CD4-positive, alpha-beta memory T cell (primary cell): Measurements from ENCODE around the gene APOBEC3F. TPM values are rescaled to one million over a fixed set of nuclear protein-coding genes. Genes with fewer than 3 reads are reported as not detected.
"Not testable (repeated sequence)": the region's sequence is repeated elsewhere in the genome, so short reads cannot be mapped to it uniquely, and the experiment has no call there.

Experiments
- CTCF ChIA-PET: fragments of 350-600 bp; sonication (Branson Sonifier 250); formaldehyde crosslinking; loops from one replicate; lab custom pipeline; 2021; ENCODE audit warnings: inconsistent platforms; ENCODE audit not compliant: partially characterized antibody; lab: Charles Lee
- POLR2A ChIA-PET: fragments of 350-600 bp; sonication (Branson Sonifier 250); formaldehyde crosslinking; loops from one replicate; lab custom pipeline; 2021; ENCODE audit not compliant: partially characterized antibody; lab: Charles Lee
- DNase-seq, 5 donors: peaks; one replicate each; pipeline versions ENCODE4 v3.0.0 to v3.0.0-alpha.2; 2020 to 2022; ENCODE audit warnings: mixed read lengths in 1 of 5
- H3K27ac ChIP-seq: one replicate; pipeline ENCODE4 v1.7.0; 2013; ENCODE audit warnings: low read depth, low read length
- H3K27me3 ChIP-seq: 2 replicates; pipeline ENCODE4 v1.7.0; 2013; ENCODE audit warnings: mild to moderate bottlenecking, low read length, moderate library complexity; ENCODE audit not compliant: insufficient read depth
- H3K36me3 ChIP-seq: 2 replicates; pipeline ENCODE4 v1.7.0; 2013; ENCODE audit warnings: mild to moderate bottlenecking, low read length, moderate library complexity; ENCODE audit not compliant: insufficient read depth
- H3K4me1 ChIP-seq: 2 replicates; pipeline ENCODE4 v1.7.0; 2013; ENCODE audit warnings: mild to moderate bottlenecking, low read length, moderate library complexity; ENCODE audit not compliant: insufficient read depth
- H3K4me3 ChIP-seq, 2 donors: one replicate each; pipeline ENCODE4 v1.7.0; 2013; ENCODE audit warnings: low read length in 2 of 2, mild to moderate bottlenecking in 1 of 2
- H3K9me3 ChIP-seq, 2 donors: one replicate each; pipeline ENCODE4 v1.7.0; 2013; ENCODE audit warnings: low read length in 2 of 2, control low read depth in 1 of 2; ENCODE audit not compliant: control insufficient read depth in 1 of 2
- H3K27ac Mint-ChIP-seq, 7 donors: one replicate each; pipeline ENCODE4 v1.8.0; 2020 to 2021; ENCODE audit warnings: mixed read lengths in 7 of 7, mild to moderate bottlenecking in 6 of 7, inconsistent platforms in 3 of 7, moderate library complexity in 3 of 7
- H3K27me3 Mint-ChIP-seq, 2 donors: one replicate each; pipeline ENCODE4 v1.8.0; 2020 to 2021; ENCODE audit warnings: mixed read lengths in 2 of 2
- H3K36me3 Mint-ChIP-seq, 2 donors: one replicate each; pipeline ENCODE4 v1.8.0; 2020 to 2021; ENCODE audit warnings: mixed read lengths in 2 of 2, inconsistent platforms in 1 of 2, mild to moderate bottlenecking in 1 of 2
- H3K4me1 Mint-ChIP-seq, 4 donors: one replicate each; pipeline ENCODE4 v1.8.0; 2020 to 2021; ENCODE audit warnings: mixed read lengths in 4 of 4, mild to moderate bottlenecking in 1 of 4
- H3K4me3 Mint-ChIP-seq, 8 donors: one replicate each; pipeline ENCODE4 v1.8.0; 2020 to 2021; ENCODE audit warnings: mixed read lengths in 8 of 8, mild to moderate bottlenecking in 7 of 8, moderate library complexity in 6 of 8, inconsistent platforms in 3 of 8
- H3K9me3 Mint-ChIP-seq, 8 donors: one replicate each; pipeline ENCODE4 v1.8.0; 2020 to 2021; ENCODE audit warnings: mixed read lengths in 8 of 8, mild to moderate bottlenecking in 5 of 8, inconsistent platforms in 3 of 8, moderate library complexity in 1 of 8
- intact Hi-C: fragments of 100-400 bp; cut with micrococcal nuclease; formaldehyde crosslinking; loops from one replicate; pipeline ENCODE4 v1.15.1; 2023
- polyA plus RNA-seq, 2 donors: library from polyadenylated mRNA; unstranded; fragments of 300-500 nt; fragmentation: Illumina TruSeq; gene quantifications; one replicate each; pipeline ENCODE4 v1.2.3, GENCODE V29; 2021
- total RNA-seq, 2 experiments: library from RNA; stranded (reverse); gene quantifications; one replicate each; pipeline ENCODE4 v1.2.3, GENCODE V29; 2021

The APOBEC3F gene
- total and polyA plus RNA-seq, 4 experiments from 2014 or later, result 3.3 to 18.4 (median 16.9) TPM

- H3K27ac Mint-ChIP-seq, H3K36me3 Mint-ChIP-seq, H3K4me3 Mint-ChIP-seq, H3K27me3 Mint-ChIP-seq, H3K27me3 ChIP-seq, H3K9me3 Mint-ChIP-seq, H3K9me3 ChIP-seq, H3K4me1 Mint-ChIP-seq, H3K27ac ChIP-seq, intact Hi-C loops, H3K4me1 ChIP-seq, CTCF ChIA-PET, H3K36me3 ChIP-seq, POLR2A ChIA-PET, DNase-seq, H3K4me3 ChIP-seq: not testable (repeated sequence)
These were observed 11.3 kb downstream of the APOBEC3F start for GRCh38 chr22:39051844-39052495.

GRCh38 chr22:39055658-39056057 lies 15.0 kb downstream of the APOBEC3F start:
- CTCF ChIA-PET, result no interaction called here
- Histone ChIP-seq H3K4me3 (no peak overlapping the region), H3K36me3 (no peaks in the 10 kb centered on the region), H3K4me1 (no peaks in the 10 kb centered on the region), H3K27ac (no peak overlapping the region), H3K9me3 (no peaks in the 10 kb centered on the region), H3K27me3 (no peaks in the 10 kb centered on the region)
- POLR2A ChIA-PET, result no interaction called here
- Mint-ChIP-seq H3K4me3 (no peak overlapping the region), H3K27ac (no peak overlapping the region), H3K36me3 (peaks cover 0 to 2% of the 10 kb centered on the region in 2 donors), H3K27me3 (no peaks in the 10 kb centered on the region), H3K9me3 (no peaks in the 10 kb centered on the region), H3K4me1 (no peaks in the 10 kb centered on the region)
- intact Hi-C loops, result no loop called here
- DNase-seq, result no peak

GRCh38 chr22:39061290-39061689 lies 20.6 kb downstream of the APOBEC3F start:
- H3K4me1 Mint-ChIP-seq, H3K36me3 ChIP-seq, H3K36me3 Mint-ChIP-seq, H3K4me3 Mint-ChIP-seq, H3K27me3 Mint-ChIP-seq, H3K4me3 ChIP-seq, H3K4me1 ChIP-seq, CTCF ChIA-PET, H3K27ac Mint-ChIP-seq, H3K27ac ChIP-seq, intact Hi-C loops, DNase-seq, H3K27me3 ChIP-seq, POLR2A ChIA-PET, H3K9me3 Mint-ChIP-seq, H3K9me3 ChIP-seq: not testable (repeated sequence)

DNA sequence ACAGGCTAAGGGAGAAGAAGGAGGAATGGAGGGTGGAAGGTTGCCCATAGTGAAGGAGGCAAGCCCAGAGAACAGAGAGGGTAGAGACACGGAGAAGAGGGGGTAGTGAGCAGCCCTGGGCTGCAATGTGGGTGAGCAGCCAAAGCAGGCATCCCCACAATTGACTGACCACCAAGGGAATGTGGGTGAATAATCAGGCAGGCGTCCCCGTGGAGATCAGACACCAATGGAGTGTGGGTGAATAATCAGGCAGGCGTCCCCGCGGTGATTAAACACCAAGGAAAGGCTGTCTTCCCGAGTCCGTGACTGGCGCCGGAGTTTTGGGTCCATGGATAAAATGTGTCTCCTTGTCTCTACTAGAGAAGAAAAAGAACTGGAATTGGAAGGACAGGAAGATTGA lies 21.3 kb downstream of the APOBEC3F start:
- H3K36me3 ChIP-seq, H3K9me3 Mint-ChIP-seq, H3K9me3 ChIP-seq, H3K4me3 Mint-ChIP-seq, H3K27me3 ChIP-seq, H3K4me1 ChIP-seq, intact Hi-C loops, CTCF ChIA-PET, DNase-seq, H3K27me3 Mint-ChIP-seq, H3K4me1 Mint-ChIP-seq, POLR2A ChIA-PET, H3K4me3 ChIP-seq, H3K27ac ChIP-seq, H3K27ac Mint-ChIP-seq, H3K36me3 Mint-ChIP-seq: not testable (repeated sequence)

DNA sequence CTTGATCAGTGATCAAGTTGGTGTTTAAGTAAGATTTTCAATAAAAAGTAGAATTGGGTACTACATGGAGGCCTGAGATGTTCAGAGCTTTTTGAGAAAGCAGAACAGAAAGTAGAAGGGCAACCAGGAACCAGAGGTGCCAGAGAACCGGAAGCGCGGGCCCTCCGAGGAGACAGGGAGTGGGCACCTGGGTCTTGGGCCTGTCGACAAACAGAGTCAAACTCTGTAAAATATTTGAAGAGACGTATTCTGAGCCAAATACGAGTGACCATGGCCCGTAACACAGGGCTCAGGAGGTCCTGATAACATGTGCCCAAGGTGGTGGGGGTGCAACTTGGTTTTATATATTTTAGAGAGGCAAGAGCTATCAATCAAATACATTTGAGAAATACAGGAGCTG lies 23.2 kb downstream of the APOBEC3F start:
- H3K4me1 Mint-ChIP-seq, H3K4me3 Mint-ChIP-seq, H3K9me3 ChIP-seq, H3K27me3 Mint-ChIP-seq, intact Hi-C loops, H3K27ac ChIP-seq, H3K4me1 ChIP-seq, CTCF ChIA-PET, POLR2A ChIA-PET, H3K9me3 Mint-ChIP-seq, DNase-seq, H3K36me3 ChIP-seq, H3K4me3 ChIP-seq, H3K36me3 Mint-ChIP-seq, H3K27me3 ChIP-seq: not testable (repeated sequence)
- peak overlapping the region in 1 of 7 donors; percentile 67 for H3K27ac Mint-ChIP-seq

GRCh38 chr22:39066442-39067276 lies 26.0 kb downstream of the APOBEC3F start:
- intact Hi-C loops, H3K9me3 Mint-ChIP-seq: not testable (repeated sequence)

DNA sequence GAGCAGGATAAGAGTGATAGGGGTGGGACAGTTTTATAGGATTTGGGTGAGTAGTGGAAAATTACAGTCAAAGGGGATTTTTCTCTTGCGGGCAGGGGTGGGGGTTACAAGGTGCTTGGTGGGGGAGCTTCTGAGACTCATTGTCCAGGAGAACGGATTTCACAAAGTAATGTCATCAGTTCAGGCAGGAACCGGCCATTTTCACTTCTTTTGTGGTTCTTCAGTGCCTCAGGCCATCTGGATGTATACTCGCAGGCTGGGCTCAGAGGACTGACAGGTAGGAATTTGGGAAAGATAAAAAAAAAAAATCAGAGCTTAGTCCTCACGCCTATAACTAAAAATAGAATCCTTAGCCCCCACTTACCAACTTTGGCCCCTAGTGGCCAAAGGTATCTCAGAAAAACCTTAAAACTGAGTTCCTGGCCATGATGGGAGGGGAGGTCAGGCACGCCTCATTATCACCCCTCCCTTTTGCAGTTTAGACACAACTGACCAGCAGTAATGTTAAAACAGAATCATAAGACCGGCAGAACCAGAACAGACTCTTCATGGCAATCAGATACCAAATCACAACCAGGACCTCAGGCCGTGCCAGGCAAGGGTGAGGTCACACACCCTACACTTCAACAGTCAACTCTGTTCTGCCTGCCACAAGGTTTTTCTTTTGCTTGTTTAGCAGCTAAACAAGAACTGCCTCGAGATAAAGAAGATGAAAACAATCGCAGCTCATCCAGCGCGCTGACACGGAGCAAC lies 27.5 kb downstream of the APOBEC3F start:
- Mint-ChIP-seq H3K27me3 (no peaks in the 10 kb centered on the region), H3K4me1 (peaks cover 1 to 5% (median 4%) of the 10 kb centered on the region in 4 donors), H3K4me3 (no peak overlapping the region), H3K27ac (peak overlapping the region in 2 of 7 donors; percentile 30 to 37), H3K9me3 (no peaks in the 10 kb centered on the region), H3K36me3 (no peaks in the 10 kb centered on the region)
- H3K27ac ChIP-seq, result no peak overlapping the region
- H3K36me3 ChIP-seq, result no peaks in the 10 kb centered on the region
- no peak overlapping the region for H3K4me3 ChIP-seq
- no peaks in the 10 kb centered on the region for H3K27me3 ChIP-seq
- H3K4me1 ChIP-seq, result peaks cover 7% of the 10 kb centered on the region
- no peak for DNase-seq
- intact Hi-C loops, result no loop called here
- CTCF ChIA-PET, result no interaction called here
- POLR2A ChIA-PET, result interaction anchor here (1.2 kb wide), 1 partner anchor 10 kb away, joined by 3 read pairs; no protein-coding TSS in a partner anchor
- H3K9me3 ChIP-seq, result no peaks in the 10 kb centered on the region

More at GRCh38 chr22:39066442-39067276, 26.0 kb downstream of the APOBEC3F start:
- CTCF ChIA-PET, DNase-seq, H3K27ac Mint-ChIP-seq, H3K9me3 ChIP-seq, H3K4me3 Mint-ChIP-seq, H3K4me1 Mint-ChIP-seq, H3K27me3 Mint-ChIP-seq, H3K4me3 ChIP-seq, H3K27ac ChIP-seq, H3K4me1 ChIP-seq, H3K27me3 ChIP-seq, H3K36me3 ChIP-seq, H3K36me3 Mint-ChIP-seq: not testable (repeated sequence)
- POLR2A ChIA-PET, result interaction anchor here (1.2 kb wide), 1 partner anchor 12 kb away, joined by 3 read pairs; no protein-coding TSS in a partner anchor
